Tibial nerve (tissue), 4 donors: ENCODE results near the gene COQ5.
A peak's percentile ranks its signal among the peaks of the same experiment; 100 is the strongest.

Experiments used
- EP300 ChIP-seq, 2 donors: sonication (generic); formaldehyde crosslinking; IDR thresholded peaks; one replicate each; pipeline ENCODE4 v1.6.1; 2017; ENCODE audit warnings: antibody characterized with exemption in 2 of 2, mild to moderate bottlenecking in 1 of 2
- POLR2A ChIP-seq, 2 donors: fragments of 450-650 bp; IDR thresholded peaks; one replicate each; pipeline ENCODE4 v1.6.1; 2017; ENCODE audit warnings: antibody characterized with exemption in 2 of 2, mild to moderate bottlenecking in 2 of 2, moderate library complexity in 2 of 2
- TF ChIP-seq, protein P1 (sequence below), 5 experiments: fragments of 200-600 bp in 3 of 5; fragments of 450-650 bp in 2 of 5; sonication (generic) in 3 of 5; IDR thresholded peaks; one replicate each; pipeline ENCODE4 v1.5.1; 2016 to 2019; ENCODE audit warnings: antibody characterized with exemption in 5 of 5, mild to moderate bottlenecking in 3 of 5, moderate library complexity in 2 of 5

DNA sequence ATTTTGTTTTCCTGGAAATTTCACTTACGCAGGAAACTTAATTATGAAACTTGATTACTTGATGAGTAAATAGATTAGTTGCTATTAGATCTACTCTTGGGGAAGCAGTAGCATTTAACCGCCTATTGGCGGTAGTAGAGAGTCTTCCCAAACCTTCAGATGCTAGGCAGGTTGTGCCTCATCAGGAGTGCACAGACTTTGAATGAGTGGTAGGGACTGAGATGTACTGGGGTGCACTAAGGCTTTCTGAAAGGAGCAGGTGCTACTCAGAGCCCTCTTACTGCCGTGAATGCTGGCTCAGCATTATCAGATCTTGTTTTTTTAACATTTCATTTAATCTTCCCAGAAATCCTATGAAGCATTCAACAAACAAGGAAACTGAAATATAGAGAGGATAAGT, 75.0 kb downstream of the COQ5 start:
- TF ChIP-seq, protein P1, sequence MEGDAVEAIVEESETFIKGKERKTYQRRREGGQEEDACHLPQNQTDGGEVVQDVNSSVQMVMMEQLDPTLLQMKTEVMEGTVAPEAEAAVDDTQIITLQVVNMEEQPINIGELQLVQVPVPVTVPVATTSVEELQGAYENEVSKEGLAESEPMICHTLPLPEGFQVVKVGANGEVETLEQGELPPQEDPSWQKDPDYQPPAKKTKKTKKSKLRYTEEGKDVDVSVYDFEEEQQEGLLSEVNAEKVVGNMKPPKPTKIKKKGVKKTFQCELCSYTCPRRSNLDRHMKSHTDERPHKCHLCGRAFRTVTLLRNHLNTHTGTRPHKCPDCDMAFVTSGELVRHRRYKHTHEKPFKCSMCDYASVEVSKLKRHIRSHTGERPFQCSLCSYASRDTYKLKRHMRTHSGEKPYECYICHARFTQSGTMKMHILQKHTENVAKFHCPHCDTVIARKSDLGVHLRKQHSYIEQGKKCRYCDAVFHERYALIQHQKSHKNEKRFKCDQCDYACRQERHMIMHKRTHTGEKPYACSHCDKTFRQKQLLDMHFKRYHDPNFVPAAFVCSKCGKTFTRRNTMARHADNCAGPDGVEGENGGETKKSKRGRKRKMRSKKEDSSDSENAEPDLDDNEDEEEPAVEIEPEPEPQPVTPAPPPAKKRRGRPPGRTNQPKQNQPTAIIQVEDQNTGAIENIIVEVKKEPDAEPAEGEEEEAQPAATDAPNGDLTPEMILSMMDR (IDR thresholded peaks at IDR 0.05) = peak in 4 of 5 experiments; percentile 29 to 61 (median 44)
- TF ChIP-seq POLR2A (IDR thresholded peaks at IDR 0.05) (no peak), EP300 (IDR thresholded peaks at IDR 0.05) (no peak)
